HepG2 (cell line): ENCODE data around the gene CAPN10. TPM values are rescaled to one million over a fixed set of nuclear protein-coding genes. Genes with fewer than 3 reads are reported as not detected.
A peak's percentile ranks its signal among the peaks of the same experiment; 100 is the strongest.

Experiments
- ATM ChIP-seq: fragments of 450-650 bp; IDR thresholded peaks from 2 replicates; pipeline ENCODE4 v1.7.1; 2017; ENCODE audit warnings: mild to moderate bottlenecking, borderline replicate concordance
- EZH2 ChIP-seq: conservative IDR thresholded peaks from 2 replicates; pipeline ENCODE4 v1.6.1; 2012; ENCODE audit warnings: mild to moderate bottlenecking, low read depth, low read length, moderate library complexity
- KAT2B ChIP-seq: fragments of 150-350 bp; IDR thresholded peaks from 2 replicates; pipeline ENCODE4 v1.6.1; 2014; ENCODE audit warnings: low read depth, low read length, borderline replicate concordance
- KDM4B ChIP-seq: sonication (generic); formaldehyde crosslinking; IDR thresholded peaks from 2 replicates; pipeline ENCODE4 v1.4.0; 2020; ENCODE audit warnings: missing genetic modification reagents
- NFYC ChIP-seq: IDR thresholded peaks from 2 replicates; pipeline ENCODE4 v1.6.1; 2016; ENCODE audit warnings: missing genetic modification reagents, missing compliant biosample characterization
- NRL ChIP-seq: sonication (generic); formaldehyde crosslinking; IDR thresholded peaks from 2 replicates; pipeline ENCODE4 v1.5.0; 2020; ENCODE audit warnings: missing genetic modification reagents, mild to moderate bottlenecking, moderate library complexity, borderline replicate concordance
- RNF2 ChIP-seq: fragments of 450-650 bp; conservative IDR thresholded peaks from 2 replicates; pipeline ENCODE4 v1.6.1; 2016; ENCODE audit warnings: low read depth
- SRSF9 ChIP-seq: fragments of 200-400 bp; formaldehyde crosslinking; IDR thresholded peaks from 2 replicates; pipeline ENCODE4 v1.6.1; 2018; ENCODE audit warnings: borderline replicate concordance, mild to moderate bottlenecking, low read depth, low read length; ENCODE audit not compliant: insufficient read depth, poor library complexity, severe bottlenecking
- ZNF569 ChIP-seq: sonication (generic); formaldehyde crosslinking; IDR thresholded peaks from 2 replicates; pipeline ENCODE4 v1.5.0; 2020; ENCODE audit warnings: mild to moderate bottlenecking, missing genetic modification reagents, moderate library complexity, borderline replicate concordance
- ZNF607 ChIP-seq: sonication (generic); formaldehyde crosslinking; IDR thresholded peaks from 2 replicates; pipeline ENCODE4 v1.5.1; 2020; ENCODE audit warnings: missing genetic modification reagents, mild to moderate bottlenecking, borderline replicate concordance
- ZSCAN30 ChIP-seq: sonication (generic); formaldehyde crosslinking; IDR thresholded peaks from 2 replicates; pipeline ENCODE4 v1.5.0; 2020; ENCODE audit warnings: mild to moderate bottlenecking, missing genetic modification reagents
- polyA plus RNA-seq, 8 experiments: library from polyadenylated mRNA; depleted of rRNA in 3 of 8; stranded (reverse) in 7 of 8; unstranded in 1 of 8; fragments of >200 nt; fragmentation: Illumina TruSeq in 4 of 8; extraction: Trizol in 4 of 8; gene quantifications; 2 replicates each; pipeline versions ENCODE4 v1.2.1 to v1.2.3, GENCODE V29; 2011 to 2016; ENCODE audit warnings: low read depth in 4 of 8, missing spikeins in 1 of 8, mixed read lengths in 1 of 8; ENCODE audit not compliant: insufficient read depth in 1 of 8
- total RNA-seq, 5 experiments: library from RNA; depleted of rRNA; stranded (reverse); fragments of >200 nt; fragmentation: Illumina TruSeq; extraction: Trizol; gene quantifications; 2 replicates each; pipeline ENCODE4 v1.2.3, GENCODE V29; 2016; ENCODE audit warnings: low read depth in 1 of 5
- TF ChIP-seq, protein P1 (sequence below): sonication (generic); formaldehyde crosslinking; conservative IDR thresholded peaks from 2 replicates; pipeline ENCODE4 v1.8.0; 2022; ENCODE audit warnings: missing genetic modification reagents
- TF ChIP-seq, protein P2 (sequence below): IDR thresholded peaks from 2 replicates; pipeline ENCODE4 v1.6.1; 2016; ENCODE audit warnings: low read depth
- TF ChIP-seq, protein P3 (sequence below): IDR thresholded peaks from 2 replicates; pipeline ENCODE4 v1.6.1; 2012; ENCODE audit warnings: low read depth, low read length, improper control_type of control experiment
- TF ChIP-seq, protein P4 (sequence below): sonication (generic); formaldehyde crosslinking; IDR thresholded peaks from 2 replicates; pipeline ENCODE4 v1.5.0; 2020; ENCODE audit warnings: missing genetic modification reagents, mild to moderate bottlenecking, borderline replicate concordance
- TF ChIP-seq, protein P5 (sequence below), 2 experiments: sonication (generic) in 1 of 2; formaldehyde crosslinking in 1 of 2; IDR thresholded peaks; 2 replicates each; pipeline versions ENCODE4 v1.6.1 to v1.9.0; 2014 to 2022; ENCODE audit warnings: antibody characterized with exemption in 1 of 2, borderline replicate concordance in 1 of 2, inconsistent platforms in 1 of 2, low read depth in 1 of 2, missing genetic modification reagents in 1 of 2

Gene CAPN10
- total and polyA plus RNA-seq, 2 of the 13 experiments (the other 11 are each of a cell fraction or from before 2014, with no cell fraction given): 27.6 to 32.4 TPM

DNA sequence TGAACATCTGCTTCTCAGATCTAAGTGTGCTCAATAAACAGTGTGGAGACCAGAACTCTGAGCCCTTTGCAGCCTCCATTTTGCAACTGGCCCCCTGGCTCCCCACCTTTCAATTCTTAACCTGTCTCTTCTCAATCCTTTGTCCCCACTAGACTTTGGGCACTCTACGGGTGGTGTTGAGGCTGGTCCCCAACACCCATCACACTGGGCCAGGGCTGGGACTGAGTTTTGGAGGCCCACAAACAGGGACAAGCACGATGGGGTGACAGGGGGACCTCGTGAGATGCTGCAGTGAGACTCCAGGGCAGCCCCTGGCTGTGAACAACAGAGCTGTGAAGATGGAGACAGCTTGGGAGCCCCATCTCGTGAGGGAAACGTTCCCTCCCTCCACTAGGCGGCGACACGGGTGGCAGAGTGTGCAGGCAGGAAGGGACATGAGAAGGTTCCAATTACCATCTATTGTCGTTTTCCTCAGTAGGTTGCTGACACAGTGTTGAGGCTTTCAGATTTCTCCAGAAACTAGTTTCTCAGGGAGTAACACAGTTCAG lies 29.9 kb upstream of the CAPN10 start (continued):
- TF ChIP-seq SRSF9 (no peak), ATM (no peak), ZSCAN30 (CRISPR knock-in tag) (no peak), NRL (CRISPR knock-in tag) (peak; percentile 71; the same call in 1 of the 2 replicates), RNF2 (no peak), ZNF569 (CRISPR knock-in tag) (no peak), KDM4B (no peak), NFYC (no peak), ZNF607 (CRISPR knock-in tag) (no peak), KAT2B (no peak), EZH2 (no peak)
- TF ChIP-seq, protein P1, sequence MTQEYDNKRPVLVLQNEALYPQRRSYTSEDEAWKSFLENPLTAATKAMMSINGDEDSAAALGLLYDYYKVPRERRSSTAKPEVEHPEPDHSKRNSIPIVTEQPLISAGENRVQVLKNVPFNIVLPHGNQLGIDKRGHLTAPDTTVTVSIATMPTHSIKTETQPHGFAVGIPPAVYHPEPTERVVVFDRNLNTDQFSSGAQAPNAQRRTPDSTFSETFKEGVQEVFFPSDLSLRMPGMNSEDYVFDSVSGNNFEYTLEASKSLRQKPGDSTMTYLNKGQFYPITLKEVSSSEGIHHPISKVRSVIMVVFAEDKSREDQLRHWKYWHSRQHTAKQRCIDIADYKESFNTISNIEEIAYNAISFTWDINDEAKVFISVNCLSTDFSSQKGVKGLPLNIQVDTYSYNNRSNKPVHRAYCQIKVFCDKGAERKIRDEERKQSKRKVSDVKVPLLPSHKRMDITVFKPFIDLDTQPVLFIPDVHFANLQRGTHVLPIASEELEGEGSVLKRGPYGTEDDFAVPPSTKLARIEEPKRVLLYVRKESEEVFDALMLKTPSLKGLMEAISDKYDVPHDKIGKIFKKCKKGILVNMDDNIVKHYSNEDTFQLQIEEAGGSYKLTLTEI (CRISPR knock-in tag): no peak
- TF ChIP-seq, protein P2, sequence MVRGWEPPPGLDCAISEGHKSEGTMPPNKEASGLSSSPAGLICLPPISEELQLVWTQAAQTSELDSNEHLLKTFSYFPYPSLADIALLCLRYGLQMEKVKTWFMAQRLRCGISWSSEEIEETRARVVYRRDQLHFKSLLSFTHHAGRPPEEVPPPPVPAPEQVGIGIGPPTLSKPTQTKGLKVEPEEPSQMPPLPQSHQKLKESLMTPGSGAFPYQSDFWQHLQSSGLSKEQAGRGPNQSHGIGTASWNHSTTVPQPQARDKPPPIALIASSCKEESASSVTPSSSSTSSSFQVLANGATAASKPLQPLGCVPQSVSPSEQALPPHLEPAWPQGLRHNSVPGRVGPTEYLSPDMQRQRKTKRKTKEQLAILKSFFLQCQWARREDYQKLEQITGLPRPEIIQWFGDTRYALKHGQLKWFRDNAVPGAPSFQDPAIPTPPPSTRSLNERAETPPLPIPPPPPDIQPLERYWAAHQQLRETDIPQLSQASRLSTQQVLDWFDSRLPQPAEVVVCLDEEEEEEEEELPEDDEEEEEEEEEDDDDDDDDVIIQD (CRISPR knock-in tag): 0 out of 2 replicates have a peak, but pooled peaks have one; percentile 31
- TF ChIP-seq, protein P3, sequence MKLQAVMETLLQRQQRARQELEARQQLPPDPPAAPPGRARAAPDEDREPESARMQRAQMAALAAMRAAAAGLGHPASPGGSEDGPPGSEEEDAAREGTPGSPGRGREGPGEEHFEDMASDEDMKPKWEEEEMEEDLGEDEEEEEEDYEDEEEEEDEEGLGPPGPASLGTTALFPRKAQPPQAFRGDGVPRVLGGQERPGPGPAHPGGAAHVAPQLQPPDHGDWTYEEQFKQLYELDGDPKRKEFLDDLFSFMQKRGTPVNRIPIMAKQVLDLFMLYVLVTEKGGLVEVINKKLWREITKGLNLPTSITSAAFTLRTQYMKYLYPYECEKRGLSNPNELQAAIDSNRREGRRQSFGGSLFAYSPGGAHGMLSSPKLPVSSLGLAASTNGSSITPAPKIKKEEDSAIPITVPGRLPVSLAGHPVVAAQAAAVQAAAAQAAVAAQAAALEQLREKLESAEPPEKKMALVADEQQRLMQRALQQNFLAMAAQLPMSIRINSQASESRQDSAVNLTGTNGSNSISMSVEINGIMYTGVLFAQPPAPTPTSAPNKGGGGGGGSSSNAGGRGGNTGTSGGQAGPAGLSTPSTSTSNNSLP: no peak
- TF ChIP-seq, protein P4, sequence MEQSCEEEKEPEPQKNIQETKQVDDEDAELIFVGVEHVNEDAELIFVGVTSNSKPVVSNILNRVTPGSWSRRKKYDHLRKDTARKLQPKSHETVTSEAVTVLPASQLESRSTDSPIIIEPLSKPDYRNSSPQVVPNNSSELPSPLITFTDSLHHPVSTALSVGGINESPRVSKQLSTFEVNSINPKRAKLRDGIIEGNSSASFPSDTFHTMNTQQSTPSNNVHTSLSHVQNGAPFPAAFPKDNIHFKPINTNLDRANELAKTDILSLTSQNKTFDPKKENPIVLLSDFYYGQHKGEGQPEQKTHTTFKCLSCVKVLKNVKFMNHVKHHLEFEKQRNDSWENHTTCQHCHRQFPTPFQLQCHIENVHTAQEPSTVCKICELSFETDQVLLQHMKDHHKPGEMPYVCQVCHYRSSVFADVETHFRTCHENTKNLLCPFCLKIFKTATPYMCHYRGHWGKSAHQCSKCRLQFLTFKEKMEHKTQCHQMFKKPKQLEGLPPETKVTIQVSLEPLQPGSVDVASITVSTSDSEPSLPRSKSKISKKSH (CRISPR knock-in tag): peak; percentile 60; the same call in 1 of the 2 replicates
- TF ChIP-seq, protein P5, sequence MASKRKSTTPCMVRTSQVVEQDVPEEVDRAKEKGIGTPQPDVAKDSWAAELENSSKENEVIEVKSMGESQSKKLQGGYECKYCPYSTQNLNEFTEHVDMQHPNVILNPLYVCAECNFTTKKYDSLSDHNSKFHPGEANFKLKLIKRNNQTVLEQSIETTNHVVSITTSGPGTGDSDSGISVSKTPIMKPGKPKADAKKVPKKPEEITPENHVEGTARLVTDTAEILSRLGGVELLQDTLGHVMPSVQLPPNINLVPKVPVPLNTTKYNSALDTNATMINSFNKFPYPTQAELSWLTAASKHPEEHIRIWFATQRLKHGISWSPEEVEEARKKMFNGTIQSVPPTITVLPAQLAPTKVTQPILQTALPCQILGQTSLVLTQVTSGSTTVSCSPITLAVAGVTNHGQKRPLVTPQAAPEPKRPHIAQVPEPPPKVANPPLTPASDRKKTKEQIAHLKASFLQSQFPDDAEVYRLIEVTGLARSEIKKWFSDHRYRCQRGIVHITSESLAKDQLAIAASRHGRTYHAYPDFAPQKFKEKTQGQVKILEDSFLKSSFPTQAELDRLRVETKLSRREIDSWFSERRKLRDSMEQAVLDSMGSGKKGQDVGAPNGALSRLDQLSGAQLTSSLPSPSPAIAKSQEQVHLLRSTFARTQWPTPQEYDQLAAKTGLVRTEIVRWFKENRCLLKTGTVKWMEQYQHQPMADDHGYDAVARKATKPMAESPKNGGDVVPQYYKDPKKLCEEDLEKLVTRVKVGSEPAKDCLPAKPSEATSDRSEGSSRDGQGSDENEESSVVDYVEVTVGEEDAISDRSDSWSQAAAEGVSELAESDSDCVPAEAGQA (IDR thresholded peaks at IDR 0.05; ENCODE audit: low read depth): no peak
- TF ChIP-seq, protein P5 (CRISPR knock-in tag; IDR thresholded peaks at IDR 0.05; ENCODE audit: borderline replicate concordance): no peak
